NCI-H748 (cell line): ENCODE data around the gene BHLHE23.

Experiments
- DNase-seq: peaks from one replicate; lab custom pipeline; 2025; ENCODE audit not compliant: unreplicated experiment; lab: John Stamatoyannopoulos, UW

The BHLHE23 gene

DNA sequence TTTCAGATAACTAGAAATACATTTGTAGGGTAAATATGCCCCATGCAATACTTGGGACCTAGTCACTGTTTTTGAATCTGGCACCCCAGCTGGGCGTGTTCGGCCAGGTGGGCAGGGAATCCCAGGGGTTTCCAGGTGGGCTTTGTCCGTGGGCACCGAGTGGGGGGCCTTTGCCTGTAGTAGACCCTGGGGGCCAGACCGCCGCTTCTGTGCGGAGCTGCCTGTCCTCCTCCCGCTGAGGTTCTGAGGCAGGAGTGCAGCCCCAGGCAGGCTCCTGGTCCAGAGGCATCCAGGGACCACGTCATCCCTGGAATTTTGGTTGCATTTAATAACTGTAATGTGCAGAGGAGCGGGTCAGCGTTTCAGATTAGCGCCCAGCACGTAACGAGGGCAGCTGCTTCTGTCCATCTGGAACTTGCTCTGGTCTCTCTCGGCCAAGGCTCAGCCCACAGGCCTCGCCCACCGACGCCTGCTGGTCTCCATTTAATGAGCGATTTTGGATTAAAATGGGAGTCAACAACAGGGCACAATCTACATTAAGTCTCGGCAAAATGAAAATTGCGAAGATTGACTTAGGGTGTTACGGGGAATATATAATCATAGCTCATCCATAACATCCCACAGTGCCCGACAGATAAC, 12.8 kb downstream of the BHLHE23 start:
- no peak for DNase-seq

DNA sequence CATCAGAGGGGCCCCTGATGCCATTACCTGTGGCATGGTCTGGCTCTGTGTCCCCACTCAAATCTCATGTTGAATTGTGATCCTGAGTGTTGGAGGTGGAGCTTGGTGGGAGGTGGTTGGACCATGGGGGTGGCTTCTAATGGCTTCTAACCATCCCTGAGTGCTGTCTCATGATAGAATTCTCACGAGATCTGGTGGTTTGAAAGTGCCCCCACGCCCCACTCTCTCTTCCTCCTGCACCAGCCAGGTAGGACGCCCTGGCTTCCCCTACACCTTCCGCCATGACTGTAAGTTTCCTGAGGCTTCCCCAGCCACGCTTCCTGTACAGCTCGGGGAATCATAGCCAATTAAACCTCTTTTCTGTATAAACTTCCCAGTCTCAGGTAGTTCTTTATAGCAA, 14.9 kb downstream of the BHLHE23 start:
- DNase-seq: no peak

DNA sequence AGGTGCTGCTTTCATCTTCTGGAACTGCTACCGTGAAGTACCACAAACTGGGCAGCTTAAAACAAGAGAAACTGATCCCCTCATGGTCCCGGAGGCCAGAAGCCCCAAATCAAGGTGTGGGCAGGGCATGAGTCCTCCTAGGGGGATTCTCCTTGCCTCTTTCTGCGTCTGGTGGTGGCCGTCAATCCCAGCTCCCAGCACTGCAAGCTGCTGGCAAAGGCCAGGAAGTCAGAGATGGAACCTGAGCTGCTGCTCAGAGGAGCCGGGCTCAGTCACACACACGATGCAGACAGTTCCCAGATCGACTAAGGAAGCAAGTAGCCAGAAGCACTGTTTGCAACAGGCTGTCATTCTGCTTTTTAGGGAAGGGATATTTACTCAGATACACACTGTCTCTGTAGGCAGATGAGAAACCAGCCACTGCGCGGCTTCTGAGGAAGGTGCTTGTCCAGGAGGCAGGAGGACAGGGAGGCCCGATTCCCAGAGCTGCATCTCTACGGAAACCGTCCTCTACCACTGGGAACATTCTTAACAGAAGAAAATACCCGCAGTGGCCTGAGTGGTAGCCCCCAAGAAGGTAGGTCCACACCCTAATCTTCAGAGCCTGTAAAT, 15.5 kb downstream of the BHLHE23 start:
- DNase-seq: no peak

DNA sequence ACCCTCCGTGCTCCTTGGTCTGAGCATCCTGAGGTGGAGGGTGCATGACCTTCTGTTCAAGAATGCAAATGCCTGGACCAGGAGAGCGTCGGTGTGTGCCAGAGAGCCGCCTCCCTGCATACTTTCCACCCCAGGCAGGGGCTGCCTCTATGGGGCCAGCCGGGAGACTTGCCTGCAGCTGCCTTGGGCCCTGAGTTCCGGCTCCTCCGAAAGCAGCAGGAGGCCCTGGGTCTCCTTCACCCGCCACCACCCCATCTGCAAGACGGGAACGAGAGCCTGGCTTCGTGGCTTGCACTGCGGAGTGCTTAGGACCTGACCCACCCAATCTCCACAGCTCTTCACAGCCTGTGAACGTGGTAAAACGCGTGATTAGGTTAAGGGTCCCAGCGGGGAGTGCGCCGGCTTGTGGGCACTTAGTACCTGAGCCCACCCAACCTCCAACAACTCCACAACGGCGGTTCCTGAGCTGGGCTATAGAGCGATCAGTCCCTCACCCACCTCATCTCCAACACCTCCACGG, 16.4 kb downstream of the BHLHE23 start:
- DNase-seq: no peak

DNA sequence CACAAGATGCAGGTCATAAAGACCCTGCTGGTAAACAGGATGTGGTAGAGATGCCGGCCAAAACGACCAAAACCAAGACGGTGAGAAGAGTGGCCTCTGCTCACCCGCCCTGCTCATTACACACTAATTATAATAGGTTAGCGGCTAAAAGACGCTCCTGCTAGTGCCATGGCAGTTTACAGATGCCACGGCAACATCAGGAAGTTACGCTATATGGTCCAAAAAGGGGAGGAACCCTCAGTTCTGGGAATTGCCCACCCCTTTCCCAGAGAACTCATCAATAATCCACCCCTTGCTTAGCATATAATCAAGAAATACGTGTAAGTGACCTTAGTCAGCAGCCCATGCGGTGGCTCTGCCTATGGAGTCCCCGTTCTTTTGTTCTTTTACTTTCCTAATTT, 17.6 kb downstream of the BHLHE23 start:
- DNase-seq: peak; percentile 41

DNA sequence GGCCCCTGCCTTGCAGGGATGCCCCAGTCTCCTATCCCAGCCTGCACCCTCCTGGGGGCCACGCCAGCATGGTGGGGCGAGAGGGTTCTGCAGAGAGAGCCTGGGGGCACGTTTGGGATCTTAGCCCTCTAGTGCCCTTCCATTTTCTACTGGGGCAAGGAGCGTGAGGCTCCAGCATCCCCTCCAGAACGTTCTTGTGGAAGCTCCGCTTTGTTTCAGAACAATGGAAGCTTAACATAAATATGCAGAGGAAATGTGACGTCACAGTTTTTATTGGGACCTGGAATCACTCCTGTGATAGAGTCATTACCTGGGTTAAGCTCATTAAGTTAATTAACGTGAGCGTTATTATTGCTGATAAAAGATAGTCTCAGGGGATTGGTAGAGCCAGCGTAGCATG, 19.6 kb downstream of the BHLHE23 start:
- no peak for DNase-seq

DNA sequence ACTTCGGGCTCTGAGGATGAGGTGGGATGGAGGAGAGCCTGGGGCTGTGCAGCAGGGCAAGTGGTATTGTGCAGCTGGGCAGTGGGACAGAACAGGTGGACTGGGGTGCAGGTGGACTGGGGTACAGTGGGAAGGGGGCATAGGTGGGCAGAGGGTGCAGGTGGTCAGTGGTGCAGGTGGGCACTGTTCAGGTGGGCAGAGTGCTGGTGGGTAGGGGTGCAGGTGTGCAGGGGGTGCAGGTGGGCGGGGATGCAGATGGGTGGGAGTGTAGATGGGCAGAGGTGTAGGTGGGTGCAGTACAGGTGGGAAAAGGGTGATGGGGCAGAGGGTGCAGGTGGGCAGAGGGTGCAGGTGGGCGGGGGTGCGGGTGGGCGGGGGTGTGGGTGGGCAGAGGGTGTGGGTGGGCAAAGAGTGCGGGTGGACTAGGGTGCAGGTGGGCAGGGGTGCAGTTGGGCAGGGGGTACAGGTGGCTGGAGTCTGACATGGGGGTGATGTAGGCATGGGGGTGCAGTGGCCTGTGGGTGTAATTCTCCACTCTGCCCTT, 20.4 kb downstream of the BHLHE23 start:
- DNase-seq: no peak

DNA sequence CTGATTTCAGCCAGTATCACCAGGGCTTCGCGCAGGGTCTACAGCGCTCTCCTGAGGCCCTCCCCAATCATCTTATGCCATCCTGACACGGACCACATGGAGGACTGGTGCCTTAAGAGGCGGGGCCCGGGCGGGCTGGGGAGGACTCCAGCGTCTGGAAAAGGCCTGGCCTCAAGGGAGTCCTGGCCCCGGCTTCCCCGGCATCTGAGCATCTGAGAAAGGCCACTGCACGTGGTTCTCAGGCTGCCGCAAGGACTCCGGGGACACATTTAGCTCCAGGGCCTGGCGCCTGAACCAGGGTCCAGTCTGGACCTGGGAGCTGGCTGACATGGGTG, 21.4 kb downstream of the BHLHE23 start:
- no peak for DNase-seq

DNA sequence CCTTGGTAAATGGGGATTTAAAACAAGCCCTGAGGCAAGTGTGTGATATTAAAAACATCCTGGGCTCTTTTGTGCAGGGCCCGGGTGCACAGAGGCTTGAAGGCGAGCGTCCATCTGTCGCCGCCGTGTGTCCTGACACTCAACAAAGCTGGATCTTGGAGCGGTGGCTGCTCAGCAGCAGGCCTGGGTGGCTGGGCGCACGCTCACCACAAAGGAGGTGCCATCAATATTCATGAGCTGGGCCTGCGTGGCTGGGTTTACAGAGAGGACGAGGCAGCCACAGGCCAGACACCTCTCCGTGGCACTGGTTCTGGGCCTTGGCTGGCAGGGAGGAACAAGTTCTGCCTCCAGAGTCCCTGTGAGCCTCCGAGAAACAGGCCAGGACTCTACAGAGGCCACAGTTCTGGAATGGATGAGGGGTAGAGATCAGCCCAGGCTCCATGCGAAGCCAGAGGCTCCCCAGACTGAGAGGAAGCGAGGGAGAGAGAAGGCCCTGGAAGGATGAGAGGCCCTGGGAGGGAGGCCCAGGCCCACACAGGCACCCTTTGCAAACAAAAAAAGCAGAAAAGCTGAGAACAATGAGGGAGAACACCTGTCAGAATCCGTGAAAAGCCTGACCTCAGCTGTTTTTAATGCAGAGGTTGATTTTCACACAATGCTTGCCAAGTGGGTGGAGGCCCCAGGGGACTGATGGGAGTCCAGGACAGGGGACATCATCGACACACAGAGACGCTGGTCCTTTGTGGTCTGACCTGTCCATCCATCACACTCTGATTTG, 21.9 kb downstream of the BHLHE23 start:
- DNase-seq: peak; percentile 86

DNA sequence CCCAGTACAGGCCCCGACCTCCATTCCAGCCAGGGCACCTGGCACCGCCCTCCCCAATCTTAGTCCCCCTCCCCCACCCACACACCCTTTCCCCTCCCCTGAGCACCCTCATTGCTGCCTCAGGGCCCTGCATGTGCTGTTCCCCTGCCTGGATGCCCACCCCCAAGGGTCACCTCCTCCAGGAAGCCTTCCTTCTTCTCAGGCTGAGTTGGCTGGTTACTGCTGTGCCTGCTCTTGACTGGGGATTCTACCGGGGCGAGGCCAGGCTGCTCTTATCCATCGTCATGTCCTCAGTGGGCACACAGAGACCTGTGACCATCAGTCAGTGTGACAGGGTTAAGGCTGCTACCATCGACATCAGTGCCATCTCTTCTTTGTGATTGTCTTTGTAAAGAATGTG, 23.6 kb downstream of the BHLHE23 start:
- no peak for DNase-seq

DNA sequence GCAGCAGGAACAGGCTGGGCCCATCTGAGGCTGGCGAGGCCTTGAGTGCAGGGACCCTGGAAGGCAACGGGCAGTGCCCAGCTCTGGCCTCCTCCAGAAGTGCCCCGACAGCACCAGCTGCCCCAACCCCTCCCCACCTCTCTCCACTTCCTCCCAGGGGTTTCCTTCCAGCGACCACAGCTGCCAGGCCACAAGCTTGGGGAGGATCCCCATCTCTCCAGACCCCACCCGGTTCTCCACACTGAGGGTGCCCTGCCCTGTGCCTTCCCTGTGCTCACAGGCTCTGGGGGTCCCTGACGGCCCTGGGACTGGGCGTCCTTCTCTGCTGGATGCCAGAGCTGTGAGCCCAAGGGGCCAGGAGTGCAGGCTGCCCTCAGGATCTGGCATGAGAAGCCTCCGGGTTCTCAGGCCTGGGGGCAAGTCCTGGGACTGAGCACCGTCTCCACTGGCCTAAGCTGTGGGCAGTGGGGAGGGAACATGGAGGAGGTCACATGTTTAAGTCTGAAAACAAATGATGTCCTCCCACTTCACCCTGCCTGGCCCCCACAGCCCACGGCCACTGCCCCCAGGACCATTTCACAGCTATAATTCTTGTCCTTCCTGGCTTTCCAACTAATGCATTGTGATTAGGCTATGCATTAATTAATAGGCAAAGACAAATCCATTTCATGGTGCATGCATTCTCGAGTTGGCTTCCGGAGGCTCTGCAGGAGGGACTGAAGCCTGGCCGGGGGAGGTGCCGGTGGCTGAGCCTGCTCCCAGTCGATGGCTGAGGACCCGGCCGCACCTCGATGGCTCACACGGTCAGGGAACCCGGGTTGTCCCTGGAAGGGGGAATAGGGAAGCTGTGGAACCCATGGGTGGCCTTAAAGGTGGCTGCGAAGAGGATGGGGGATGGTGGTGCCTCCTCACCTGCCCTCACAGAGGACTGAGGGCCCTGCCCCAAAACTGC, 24.4 kb downstream of the BHLHE23 start:
- no peak for DNase-seq

DNA sequence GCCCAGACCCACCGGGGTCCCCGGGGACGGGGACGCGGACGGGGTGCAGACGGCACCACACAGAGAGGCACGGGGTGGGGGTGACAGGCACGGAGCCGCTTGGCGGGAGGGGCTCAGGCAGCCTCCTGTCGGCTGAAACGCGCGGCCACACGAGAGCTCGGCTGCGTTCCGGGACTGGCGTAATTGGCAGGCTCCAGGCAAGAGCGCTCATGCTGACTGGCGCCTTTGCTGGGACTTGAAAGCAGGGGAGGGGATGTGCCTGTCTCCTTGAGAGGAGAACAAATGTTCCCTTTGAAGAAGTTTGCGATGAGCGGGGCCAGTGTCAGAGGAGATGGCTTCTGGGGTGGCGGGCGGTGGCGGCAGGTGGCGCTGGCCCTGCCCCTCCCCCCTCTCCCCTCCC, 25.8 kb downstream of the BHLHE23 start:
- peak; percentile 71 for DNase-seq

DNA sequence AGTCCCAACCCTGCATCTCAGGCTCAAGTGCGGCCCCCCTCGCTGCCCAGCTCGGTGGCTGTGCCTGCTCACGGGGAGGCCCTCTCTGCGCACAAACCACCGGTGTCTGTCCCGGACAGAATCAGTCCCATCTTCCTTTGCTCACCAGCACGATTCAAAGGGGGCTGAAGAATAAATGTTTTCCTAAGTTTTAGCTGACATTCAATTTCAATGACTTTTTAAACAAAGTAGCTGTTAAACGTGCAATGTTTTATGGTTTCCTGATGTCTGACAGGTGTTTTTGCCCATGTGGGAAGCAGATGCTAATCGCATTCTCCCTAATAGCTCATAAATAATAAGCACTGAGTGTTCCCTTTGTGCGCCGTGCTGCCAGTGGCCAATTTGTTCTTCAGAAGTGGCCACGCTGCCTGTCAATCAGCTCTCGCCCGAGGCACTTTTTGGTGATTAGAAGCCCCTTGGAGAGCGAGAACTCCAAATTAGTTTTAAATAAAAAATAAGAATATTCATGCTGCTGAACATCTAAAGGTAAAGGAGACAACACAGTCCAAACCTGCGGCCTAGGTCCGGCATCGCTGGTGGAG, 26.3 kb downstream of the BHLHE23 start:
- peak; percentile 86 for DNase-seq

DNA sequence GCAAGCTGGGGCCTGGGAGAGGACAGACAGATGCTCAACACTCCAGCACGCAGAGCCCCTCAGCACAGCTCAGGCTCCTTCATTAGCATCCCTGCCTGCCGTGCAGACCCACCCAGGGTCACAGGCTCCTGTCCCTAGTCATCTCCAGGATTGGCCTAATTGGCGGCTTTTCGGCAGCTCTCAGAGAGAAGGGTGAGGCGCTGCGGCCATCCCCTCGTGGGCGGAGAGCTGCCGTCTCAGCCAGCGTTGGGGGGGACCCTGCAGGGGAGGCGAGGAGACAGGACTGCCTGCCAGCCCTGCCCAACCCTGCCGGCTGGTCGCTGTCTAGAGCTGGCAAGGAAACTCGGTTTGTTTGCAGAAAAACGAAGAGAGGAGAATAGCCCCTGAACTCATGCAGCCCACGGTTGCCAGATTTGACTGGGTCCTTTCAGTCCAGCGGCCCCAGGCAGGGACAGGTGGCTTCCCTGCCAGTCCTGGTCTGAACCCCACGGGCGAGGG, 26.8 kb downstream of the BHLHE23 start:
- DNase-seq: peak; percentile 72

DNA sequence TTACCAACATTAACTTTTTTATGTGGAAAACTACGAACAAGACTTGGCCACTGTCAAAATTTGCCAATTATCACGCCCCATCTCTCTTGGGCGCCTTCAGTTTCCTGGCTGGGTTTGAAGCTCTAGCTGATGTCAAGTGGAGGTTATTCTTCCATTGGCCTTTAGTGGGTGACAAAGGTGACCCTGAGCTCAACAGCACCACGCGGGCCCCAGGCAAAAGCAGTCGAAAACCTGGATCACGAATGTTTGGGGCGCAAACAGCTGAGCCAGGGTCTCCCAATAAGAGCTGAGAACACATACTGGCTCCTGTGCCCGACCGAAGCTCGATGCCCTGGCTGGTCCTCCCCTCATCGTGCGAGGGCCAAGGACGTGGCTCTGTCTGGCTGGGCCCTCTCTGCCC, 27.5 kb downstream of the BHLHE23 start:
- no peak for DNase-seq

DNA sequence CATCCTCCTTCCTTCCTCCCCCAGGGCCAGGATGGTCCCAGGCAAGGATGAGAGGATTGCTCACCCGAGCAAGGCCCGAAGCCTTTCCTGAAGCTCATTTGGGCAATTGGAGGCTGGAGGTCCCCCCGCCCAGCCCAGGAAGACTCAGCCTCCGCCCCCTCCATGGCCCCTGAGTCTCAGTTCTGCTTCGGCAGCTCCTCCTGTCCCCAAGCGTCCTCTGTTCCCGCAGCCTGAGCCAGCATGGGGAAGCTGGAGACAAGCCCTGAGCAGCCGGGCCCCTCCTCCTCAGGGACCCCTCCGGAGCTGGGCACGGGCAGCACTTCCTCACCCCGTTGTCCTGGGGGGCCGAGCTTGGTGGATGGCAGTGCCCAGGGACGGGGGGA, 28.2 kb downstream of the BHLHE23 start:
- DNase-seq: no peak

DNA sequence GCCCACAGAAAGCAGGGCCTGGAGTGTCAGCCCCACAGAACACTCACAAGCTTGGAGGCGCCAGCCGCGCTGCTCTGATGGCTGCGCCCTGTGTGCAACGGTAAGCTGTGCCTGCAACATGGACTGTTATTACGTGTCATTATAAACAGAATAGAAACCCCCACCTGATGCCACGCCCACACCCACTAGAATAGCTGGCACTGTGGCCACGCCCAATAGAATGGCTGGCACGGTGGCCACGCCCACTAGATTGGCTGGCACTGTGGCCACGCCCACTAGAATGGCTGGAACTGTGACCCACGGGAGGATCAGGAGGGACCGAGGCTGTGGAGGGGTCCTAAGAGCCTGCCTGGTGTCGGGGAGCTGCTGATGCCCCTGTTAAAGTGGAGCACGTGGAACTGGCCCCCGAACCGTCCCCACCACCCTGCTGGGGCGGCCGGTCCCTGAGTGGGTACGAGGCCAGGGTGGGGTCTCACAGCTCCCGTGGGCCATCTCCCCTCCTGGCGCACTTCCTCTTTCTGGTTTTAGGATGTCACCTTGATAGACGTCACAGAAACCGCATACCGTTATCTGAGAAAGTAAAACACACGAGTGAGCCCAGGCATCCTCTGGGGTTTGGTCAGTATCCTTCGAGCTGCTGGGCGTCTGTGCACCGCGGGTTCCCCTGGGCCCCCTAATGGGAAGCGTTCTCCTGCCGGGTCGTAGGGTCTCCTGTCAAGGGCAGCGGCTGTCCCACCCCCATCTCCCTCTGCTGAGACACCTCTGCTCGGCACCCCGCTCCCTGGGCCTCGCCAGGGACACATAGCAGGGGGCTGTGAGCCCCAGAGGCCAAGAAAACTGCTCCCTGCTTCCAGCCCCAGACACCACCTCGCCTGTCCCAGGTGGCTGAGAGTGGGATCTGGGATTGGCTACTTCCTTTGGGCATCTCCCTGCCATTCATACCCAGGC, 28.9 kb downstream of the BHLHE23 start:
- DNase-seq: peak; percentile 88

DNA sequence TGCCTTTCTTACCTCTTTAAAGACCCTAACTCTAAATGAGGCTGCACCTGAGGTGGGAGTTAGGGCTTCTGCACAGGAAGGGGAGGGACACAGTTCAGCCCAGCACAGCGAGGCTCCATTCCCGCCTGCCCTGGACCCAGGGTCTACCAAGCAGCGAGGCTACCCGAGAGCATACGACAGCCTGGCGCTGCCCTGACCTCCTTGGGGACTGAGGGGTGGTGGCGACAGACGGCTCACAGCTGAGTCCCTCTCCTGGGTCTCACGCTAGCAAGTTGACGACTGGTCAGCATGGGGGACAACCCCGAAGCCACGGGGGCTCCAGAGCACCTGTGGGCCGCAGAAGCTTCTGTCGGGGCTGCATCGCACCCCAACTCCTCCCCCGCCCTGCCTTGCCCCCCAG, 29.9 kb downstream of the BHLHE23 start:
- no peak for DNase-seq

DNA sequence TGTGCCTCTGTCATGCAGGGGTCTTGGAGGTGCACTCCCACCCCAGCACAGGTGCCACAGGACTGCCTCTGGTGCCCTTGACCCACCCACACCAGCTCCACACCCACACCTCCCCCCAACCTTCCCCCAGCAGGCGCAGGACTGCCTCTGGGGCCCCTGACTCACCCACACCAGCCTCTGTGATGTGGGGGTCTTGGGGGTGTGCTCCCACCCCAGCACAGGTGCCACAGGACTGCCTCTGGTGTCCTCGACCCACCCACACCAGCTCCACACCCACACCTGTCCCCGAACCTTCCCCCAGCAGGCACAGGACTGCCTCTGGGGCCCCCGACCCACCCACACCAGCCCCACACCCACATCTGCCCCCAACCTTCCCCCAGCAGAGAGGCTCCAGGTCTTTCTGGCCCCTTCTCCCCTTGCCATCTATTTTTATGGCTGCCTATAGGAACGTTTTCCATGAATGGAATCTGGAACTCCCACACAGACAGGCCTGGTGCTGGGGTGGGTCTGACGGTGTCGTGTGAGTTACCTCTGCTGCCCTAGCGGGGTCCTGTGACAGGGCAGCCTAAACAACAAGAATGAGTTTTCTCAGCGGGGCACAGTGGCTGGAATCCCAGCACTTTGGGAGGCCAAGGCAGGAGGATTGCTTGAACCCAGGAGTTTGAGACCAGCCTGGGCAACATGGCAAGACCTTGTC, 30.8 kb downstream of the BHLHE23 start:
- no peak for DNase-seq
